Nucleus accumbens (tissue), 56 donors: ENCODE data around the gene ZNF235.
"Not testable (repeated sequence)": the region's sequence is repeated elsewhere in the genome, so short reads cannot be mapped to it uniquely, and the experiment has no call there.

Experiments used
- DNase-seq, 56 donors: peaks; one replicate each; lab custom pipeline; 2025; lab: John Stamatoyannopoulos, UW

ZNF235 gene

GRCh38 chr19:44258136-44258535 is 46.7 kb downstream of the ZNF235 start:
- DNase-seq = no peak

- DNase-seq = no peak
Measured at GRCh38 chr19:44255705-44256411, 49.0 kb downstream of the ZNF235 start.

GRCh38 chr19:44254496-44254895 is 50.3 kb downstream of the ZNF235 start:
- no peak for DNase-seq

- DNase-seq = not testable (repeated sequence)
Measured at GRCh38 chr19:44253392-44253791, 51.4 kb downstream of the ZNF235 start.

- DNase-seq = not testable (repeated sequence)
Measured at GRCh38 chr19:44252332-44252731, 52.5 kb downstream of the ZNF235 start.

- no peak for DNase-seq
Measured at GRCh38 chr19:44236384-44236783, 68.4 kb downstream of the ZNF235 start.
